Fibroblast of villous mesenchyme (primary cell): ENCODE data around the gene ATP11A. TPM values are rescaled to one million over a fixed set of nuclear protein-coding genes. Genes with fewer than 3 reads are reported as not detected.

Experiments
- DNase-seq: peaks from one replicate; pipeline ENCODE4 v3.0.0-alpha.2; 2010; ENCODE audit warnings: low read depth
- H3K4me3 ChIP-seq: 2 replicates; pipeline ENCODE4 v1.5.1; 2011; ENCODE audit warnings: low read depth, mild to moderate bottlenecking, low read length
- total RNA-seq: library from RNA; depleted of rRNA; stranded (reverse); fragments of >200 nt; gene quantifications from 2 replicates; pipeline ENCODE4 v1.2.3, GENCODE V29; 2012
- TF ChIP-seq, protein P1 (sequence below): IDR thresholded peaks from 2 replicates; pipeline ENCODE4 v1.5.1; 2012; ENCODE audit warnings: low read depth, mild to moderate bottlenecking, low read length; ENCODE audit not compliant: insufficient read depth

The ATP11A gene
- total RNA-seq, 1 donor: 6.9 TPM

DNA sequence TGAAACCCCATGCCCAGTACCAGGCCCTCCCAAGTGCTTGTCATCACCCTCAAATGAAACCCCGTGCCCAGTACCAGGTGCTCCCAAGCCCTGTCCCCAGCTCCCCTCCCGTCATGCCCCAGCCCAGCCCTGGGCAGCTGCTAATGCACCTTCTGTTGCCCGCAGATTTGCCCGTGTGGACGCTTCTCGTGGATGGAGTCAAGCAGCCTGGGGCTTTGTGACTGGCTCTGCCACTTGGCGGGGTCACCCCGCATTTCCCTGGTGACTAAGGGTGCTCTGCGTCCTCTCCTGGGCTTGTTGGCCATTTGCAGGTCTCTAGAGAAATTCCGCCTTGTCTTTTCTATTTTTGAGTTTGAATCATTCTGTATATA lies 82.7 kb downstream of the ATP11A start:
- H3K4me3 ChIP-seq: no peak overlapping the region
- DNase-seq: no peak
- TF ChIP-seq, protein P1, sequence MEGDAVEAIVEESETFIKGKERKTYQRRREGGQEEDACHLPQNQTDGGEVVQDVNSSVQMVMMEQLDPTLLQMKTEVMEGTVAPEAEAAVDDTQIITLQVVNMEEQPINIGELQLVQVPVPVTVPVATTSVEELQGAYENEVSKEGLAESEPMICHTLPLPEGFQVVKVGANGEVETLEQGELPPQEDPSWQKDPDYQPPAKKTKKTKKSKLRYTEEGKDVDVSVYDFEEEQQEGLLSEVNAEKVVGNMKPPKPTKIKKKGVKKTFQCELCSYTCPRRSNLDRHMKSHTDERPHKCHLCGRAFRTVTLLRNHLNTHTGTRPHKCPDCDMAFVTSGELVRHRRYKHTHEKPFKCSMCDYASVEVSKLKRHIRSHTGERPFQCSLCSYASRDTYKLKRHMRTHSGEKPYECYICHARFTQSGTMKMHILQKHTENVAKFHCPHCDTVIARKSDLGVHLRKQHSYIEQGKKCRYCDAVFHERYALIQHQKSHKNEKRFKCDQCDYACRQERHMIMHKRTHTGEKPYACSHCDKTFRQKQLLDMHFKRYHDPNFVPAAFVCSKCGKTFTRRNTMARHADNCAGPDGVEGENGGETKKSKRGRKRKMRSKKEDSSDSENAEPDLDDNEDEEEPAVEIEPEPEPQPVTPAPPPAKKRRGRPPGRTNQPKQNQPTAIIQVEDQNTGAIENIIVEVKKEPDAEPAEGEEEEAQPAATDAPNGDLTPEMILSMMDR: no peak

DNA sequence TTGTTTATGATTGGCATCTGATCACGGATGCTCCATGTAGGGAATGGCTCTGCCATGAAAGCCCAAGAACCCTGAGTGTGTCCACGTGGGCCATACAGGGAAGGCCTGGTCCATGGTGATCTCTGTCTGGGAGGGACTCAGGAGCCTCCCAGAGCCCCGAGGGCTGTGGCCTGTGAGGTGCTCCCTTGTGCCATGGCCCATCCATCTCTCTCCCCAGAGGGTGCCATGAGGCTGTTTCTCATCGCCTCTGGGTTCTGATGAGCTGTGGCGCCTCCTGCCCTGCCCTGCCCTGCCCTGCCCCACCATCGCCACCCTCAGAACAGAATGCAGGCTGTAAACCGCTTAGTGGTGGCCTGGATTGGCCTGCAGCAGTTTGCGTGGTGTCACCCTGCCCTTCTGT lies 83.1 kb downstream of the ATP11A start:
- TF ChIP-seq, protein P1: no peak
- no peak for DNase-seq
- no peak overlapping the region for H3K4me3 ChIP-seq

DNA sequence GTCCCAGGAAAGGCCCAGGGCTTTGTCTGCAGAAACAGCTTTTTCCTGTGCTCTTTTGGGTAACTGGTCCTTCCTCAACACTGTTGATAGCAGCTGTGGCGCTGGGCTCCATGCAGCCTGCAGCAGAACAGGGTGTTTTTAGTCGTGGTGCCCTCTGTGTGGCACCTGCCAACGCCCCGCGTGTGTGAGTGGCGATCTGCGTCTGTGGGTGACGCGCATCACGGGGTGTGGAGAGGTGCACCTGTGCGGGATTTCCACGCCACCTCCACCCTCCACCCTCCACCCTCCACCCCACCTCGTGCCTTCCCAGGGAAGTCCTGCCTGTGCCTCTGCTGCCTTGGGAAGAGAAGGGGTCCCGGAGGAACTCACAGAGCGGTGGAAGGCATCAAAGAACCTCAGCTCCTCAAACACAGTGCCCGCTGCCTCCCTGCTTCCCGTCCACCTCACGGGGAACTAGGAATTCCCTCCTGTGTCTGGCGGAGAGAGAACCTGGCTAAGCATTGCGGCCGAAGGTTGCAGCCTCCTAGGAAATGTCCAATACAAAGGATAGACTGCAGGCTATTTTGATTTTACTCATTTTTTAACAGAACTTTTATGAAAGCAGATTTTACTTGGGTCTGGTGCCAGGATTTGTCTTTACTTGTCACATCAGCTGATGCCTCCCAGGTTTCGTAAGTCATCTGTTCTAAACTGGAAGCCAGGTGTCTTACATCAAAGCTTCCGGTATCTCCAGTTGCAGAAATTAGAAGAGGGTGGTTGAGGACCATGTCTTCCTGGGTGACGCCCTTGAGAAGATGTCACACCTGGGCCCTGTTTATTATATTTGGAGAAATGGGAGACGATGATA lies 84.0 kb downstream of the ATP11A start:
- TF ChIP-seq, protein P1: no peak
- no peak for DNase-seq
- no peak overlapping the region for H3K4me3 ChIP-seq

DNA sequence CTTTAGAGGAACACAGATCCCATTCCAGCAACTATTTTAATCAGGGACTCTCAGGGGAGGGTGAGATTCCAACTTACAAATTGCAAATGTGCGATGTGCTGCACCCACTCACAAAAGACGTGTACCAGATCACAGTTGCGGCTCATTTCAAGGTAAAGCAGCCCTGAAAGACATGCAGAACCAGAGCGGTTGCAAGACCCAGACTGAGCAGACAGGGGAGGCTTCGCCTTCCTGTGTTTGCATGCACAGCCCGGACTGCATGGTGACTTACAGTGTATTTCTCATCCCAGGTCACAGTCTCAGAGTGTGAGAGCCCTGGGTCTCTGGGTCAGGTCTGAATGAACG lies 84.6 kb downstream of the ATP11A start:
- no peak for DNase-seq
- TF ChIP-seq, protein P1: no peak
- no peak overlapping the region for H3K4me3 ChIP-seq

DNA sequence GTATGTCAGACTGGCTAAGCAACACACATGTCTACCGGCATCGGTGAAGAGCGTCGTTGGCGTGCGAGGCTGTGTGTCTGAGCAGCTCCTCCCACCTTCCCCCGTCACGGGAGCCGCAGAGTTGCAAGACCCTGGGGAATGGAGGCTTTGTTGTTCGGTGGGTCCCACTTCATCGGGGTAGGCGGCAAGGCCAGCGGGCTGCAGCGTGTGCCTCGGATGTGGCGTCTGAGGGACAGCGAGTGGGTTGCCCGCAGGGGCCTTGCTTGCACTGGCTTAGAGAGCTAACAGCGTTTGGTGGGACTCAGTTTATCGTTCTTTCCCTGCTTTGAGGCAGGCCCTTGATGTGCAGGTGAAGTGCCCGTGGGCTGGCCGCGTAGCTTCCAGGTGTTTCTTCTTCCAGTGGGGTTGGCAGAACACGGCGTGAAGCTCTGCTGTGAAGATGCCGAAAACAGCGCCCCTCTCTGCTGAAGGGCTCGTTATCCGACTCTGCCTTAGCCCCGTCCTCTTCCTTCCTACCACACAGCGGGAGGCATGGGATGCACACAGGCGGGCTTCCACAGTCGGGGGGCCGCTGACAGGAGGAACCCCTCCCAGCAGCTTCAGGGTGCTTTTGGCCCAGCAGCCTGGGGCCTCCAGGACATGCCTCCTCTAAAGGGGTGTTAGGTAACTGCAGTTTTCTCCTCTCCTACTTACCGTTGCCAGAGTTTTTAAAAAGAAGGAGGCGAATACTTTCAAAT lies 85.2 kb downstream of the ATP11A start:
- TF ChIP-seq, protein P1: no peak
- no peak overlapping the region for H3K4me3 ChIP-seq
- no peak for DNase-seq

DNA sequence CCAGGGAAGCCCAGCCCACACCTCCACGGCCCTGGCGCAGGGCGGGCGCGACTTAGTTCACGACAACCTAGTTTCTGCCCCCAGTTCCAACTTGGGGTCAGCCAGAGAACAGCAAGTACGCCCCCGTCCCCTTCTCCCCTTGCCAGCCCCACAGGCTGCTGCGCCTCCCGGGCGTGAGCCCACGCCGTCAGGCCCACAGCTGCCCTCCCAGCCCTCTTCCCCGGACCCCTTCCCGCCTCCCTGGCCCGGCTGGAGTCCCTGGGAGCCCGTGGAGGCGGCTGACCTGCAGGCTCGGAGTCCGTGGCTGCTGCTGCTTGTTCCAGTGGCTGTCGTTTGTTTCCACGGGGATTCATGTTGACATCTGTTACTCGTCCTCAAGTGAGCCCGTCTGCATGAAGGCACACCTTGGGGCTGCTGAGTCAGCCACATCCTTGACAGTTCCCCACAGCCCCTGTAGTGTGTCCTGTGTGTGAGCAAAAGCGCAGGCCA lies 86.0 kb downstream of the ATP11A start:
- no peak overlapping the region for H3K4me3 ChIP-seq
- TF ChIP-seq, protein P1: no peak
- no peak for DNase-seq
